ENCODE data around the gene CPN2. TPM values are rescaled to one million over a fixed set of nuclear protein-coding genes. Genes with fewer than 3 reads are reported as not detected.

CPN2 gene
- total RNA-seq, 2 donors from 2014 or later, result 1.3 TPM; not detected in 1

GRCh38 chr3:194386648-194387047 lies 35.5 kb upstream of the CPN2 start:
- WGBS, result 58% methylated on average over 7 of the region's 7 CpGs
- Histone ChIP-seq H3K27ac (no peak overlapping the region), H3K27me3 (replicated peaks; ENCODE audit: insufficient read depth) (no peaks in the 10 kb centered on the region), H3K36me3 (no peaks in the 10 kb centered on the region), H3K4me1 (replicated peaks) (no peaks in the 10 kb centered on the region), H3K4me3 (no peak overlapping the region), H3K9me3 (no peaks in the 10 kb centered on the region)
- DNase-seq (ENCODE audit: low spot score), result no peak
- intact Hi-C loops (cut with DNase I), result no loop called here
- TF ChIP-seq POLR2AphosphoS5 (IDR thresholded peaks at IDR 0.05) (no peak), POLR2A (IDR thresholded peaks at IDR 0.05) (no peak), CTCF (IDR thresholded peaks at IDR 0.05) (no peak)

DNA sequence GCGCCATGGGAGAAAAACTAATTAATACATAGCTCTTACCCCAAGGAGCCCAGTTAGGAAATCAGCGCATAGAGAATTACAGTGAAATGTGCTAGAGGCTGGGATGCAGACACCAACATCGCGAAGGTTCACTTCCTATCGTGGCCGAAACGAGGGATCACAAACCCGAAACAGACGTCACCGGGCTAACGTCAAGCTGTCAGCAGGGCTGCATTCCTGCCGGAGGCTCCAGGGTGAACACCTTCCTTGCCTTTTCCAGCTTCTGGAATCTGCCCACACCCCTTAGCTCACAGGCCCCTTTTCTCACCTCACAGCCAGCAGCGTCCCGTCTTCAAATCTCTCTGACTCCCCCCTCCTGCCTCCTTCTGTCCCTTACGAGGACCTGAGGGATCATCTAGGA lies 34.9 kb upstream of the CPN2 start:
- Histone ChIP-seq H3K27me3 (replicated peaks; ENCODE audit: insufficient read depth) (no peaks in the 10 kb centered on the region), H3K27ac (no peak overlapping the region), H3K4me3 (no peak overlapping the region), H3K4me1 (replicated peaks) (no peaks in the 10 kb centered on the region), H3K36me3 (no peaks in the 10 kb centered on the region), H3K9me3 (no peaks in the 10 kb centered on the region)
- no peak for DNase-seq (ENCODE audit: low spot score)
- intact Hi-C loops (cut with DNase I), result no loop called here
- 82% methylated on average over 15 of the region's 15 CpGs for WGBS
- no peak for TF ChIP-seq POLR2AphosphoS5 (IDR thresholded peaks at IDR 0.05)

DNA sequence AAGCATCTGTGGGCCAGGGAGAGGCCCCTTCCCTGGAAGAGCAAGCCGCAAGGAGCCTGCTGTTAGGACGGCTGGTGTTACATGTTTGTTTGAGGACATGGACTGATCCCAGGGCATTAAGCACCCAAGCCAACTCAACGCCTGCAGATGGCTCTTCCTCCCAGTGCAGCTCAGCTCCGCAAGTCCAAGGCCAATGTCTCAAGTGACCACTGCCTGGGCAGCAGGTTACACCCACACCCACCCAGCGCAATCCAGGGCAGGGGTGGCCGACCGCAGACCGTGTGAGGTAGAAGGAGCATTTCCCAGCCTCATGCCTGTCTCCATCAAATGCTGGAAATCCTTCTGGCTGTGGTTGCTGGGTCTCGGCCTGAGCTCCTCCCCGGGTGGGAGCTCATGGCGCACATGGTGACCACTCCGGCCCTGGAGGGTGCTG lies 33.5 kb upstream of the CPN2 start:
- no peaks in the 10 kb centered on the region for H3K36me3 ChIP-seq
- no peaks in the 10 kb centered on the region for H3K4me1 ChIP-seq (replicated peaks)
- intact Hi-C loops (cut with DNase I), result no loop called here
- no peak for TF ChIP-seq POLR2A (IDR thresholded peaks at IDR 0.05)
- TF ChIP-seq CTCF (IDR thresholded peaks at IDR 0.05), result no peak
- TF ChIP-seq POLR2AphosphoS5 (IDR thresholded peaks at IDR 0.05), result no peak
- no peaks in the 10 kb centered on the region for H3K9me3 ChIP-seq
- WGBS, result 78% methylated on average over 12 of the region's 12 CpGs
- no peak for DNase-seq (ENCODE audit: low spot score)
- H3K4me3 ChIP-seq, result no peak overlapping the region
- no peak overlapping the region for H3K27ac ChIP-seq
- H3K27me3 ChIP-seq (replicated peaks; ENCODE audit: insufficient read depth), result no peaks in the 10 kb centered on the region

- Histone ChIP-seq H3K27ac (no peak overlapping the region), H3K9me3 (no peaks in the 10 kb centered on the region), H3K36me3 (no peaks in the 10 kb centered on the region), H3K4me3 (no peak overlapping the region), H3K27me3 (replicated peaks; ENCODE audit: insufficient read depth) (no peaks in the 10 kb centered on the region), H3K4me1 (replicated peaks) (no peaks in the 10 kb centered on the region)
- DNase-seq (ENCODE audit: low spot score), result no peak
- 71% methylated on average over 6 of the region's 6 CpGs for WGBS
- intact Hi-C loops (cut with DNase I), result no loop called here
- TF ChIP-seq CTCF (IDR thresholded peaks at IDR 0.05) (no peak), POLR2A (IDR thresholded peaks at IDR 0.05) (no peak), POLR2AphosphoS5 (IDR thresholded peaks at IDR 0.05) (no peak)
Measured at GRCh38 chr3:194384156-194384555, 33.0 kb upstream of the CPN2 start.

DNA sequence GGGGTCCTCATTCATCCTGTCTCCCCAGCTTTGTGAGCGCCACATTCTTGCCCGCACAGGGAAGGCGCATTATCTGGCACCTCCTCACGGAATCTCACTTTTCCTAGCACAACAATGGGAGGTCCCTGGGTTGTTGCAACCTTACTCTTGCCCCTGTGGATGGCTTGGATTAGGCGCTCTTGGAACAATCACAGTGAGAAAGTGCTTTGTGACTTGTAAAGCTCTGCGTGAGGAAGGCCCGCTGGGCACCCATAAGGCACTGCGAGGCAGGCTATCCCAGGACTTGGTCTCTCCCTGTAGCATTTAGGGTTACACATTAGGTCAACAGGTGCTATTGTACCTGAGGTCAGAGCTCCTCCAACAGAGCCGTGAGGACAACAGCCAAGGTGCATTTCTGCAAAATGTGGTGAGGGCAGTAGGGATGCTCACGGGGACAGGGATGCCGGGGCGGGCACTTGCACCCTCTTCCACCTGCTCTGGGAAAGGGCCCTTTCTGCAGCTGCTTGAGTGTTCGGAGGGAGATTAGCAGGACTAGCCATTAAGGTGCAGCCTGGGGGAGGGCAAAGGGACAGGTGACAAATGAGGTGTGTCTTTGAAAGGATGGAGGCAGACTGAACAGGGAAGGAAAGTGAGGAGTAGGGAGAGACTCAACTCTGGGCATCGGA lies 32.3 kb upstream of the CPN2 start:
- H3K36me3 ChIP-seq, result no peaks in the 10 kb centered on the region
- no peaks in the 10 kb centered on the region for H3K4me1 ChIP-seq (replicated peaks)
- WGBS, result 88% methylated on average over 14 of the region's 14 CpGs
- H3K27me3 ChIP-seq (replicated peaks; ENCODE audit: insufficient read depth), result no peaks in the 10 kb centered on the region
- no peaks in the 10 kb centered on the region for H3K9me3 ChIP-seq
- TF ChIP-seq CTCF (IDR thresholded peaks at IDR 0.05) (no peak), POLR2A (IDR thresholded peaks at IDR 0.05) (no peak), POLR2AphosphoS5 (IDR thresholded peaks at IDR 0.05) (no peak)
- H3K4me3 ChIP-seq, result no peak overlapping the region
- intact Hi-C loops (cut with DNase I), result no loop called here
- H3K27ac ChIP-seq, result no peak overlapping the region
- DNase-seq (ENCODE audit: low spot score), result no peak
